Adrenal gland (tissue), 12 donors: Measurements from ENCODE around the gene FDPS. TPM values are rescaled to one million over a fixed set of nuclear protein-coding genes. Genes with fewer than 3 reads are reported as not detected.

ENCODE experiments used
- DNase-seq, 7 donors: peaks; one replicate each; pipeline ENCODE4 v3.0.0-alpha.2; 2019 to 2020
- H3K27ac ChIP-seq, 5 donors: fragments of 200-600 bp; sonication (generic) in 4 of 5; 1 replicate in 3 of 5; 2 replicates in 2 of 5; pipeline versions ENCODE4 v1.5.1 to v1.8.0; 2016 to 2020; ENCODE audit warnings: mild to moderate bottlenecking in 1 of 5
- H3K27me3 ChIP-seq: fragments of 200-600 bp; 2 replicates; pipeline ENCODE4 v1.8.0; 2021
- H3K36me3 ChIP-seq, 2 donors: fragments of 200-600 bp; replicated peaks in 1 of 2; 1 replicate in 1 of 2; 2 replicates in 1 of 2; pipeline versions ENCODE4 v1.5.1 to v1.8.0; 2018 to 2022
- H3K4me1 ChIP-seq, 2 donors: fragments of 200-600 bp; replicated peaks in 1 of 2; 1 replicate in 1 of 2; 2 replicates in 1 of 2; pipeline versions ENCODE4 v1.5.1 to v1.8.0; 2018 to 2021
- H3K4me3 ChIP-seq, 4 donors: fragments of 200-600 bp; sonication (generic) in 3 of 4; one replicate each; pipeline ENCODE4 v1.5.1; 2016 to 2018
- H3K9me3 ChIP-seq, 3 donors: fragments of 200-600 bp; sonication (generic) in 1 of 3; replicated peaks in 1 of 3; 1 replicate in 2 of 3; 2 replicates in 1 of 3; pipeline versions ENCODE4 v1.5.1 to v1.8.0; 2016 to 2021
- POLR2A ChIP-seq, 2 donors: fragments of 450-650 bp; IDR thresholded peaks; one replicate each; pipeline ENCODE4 v1.6.1; 2017; ENCODE audit warnings: antibody characterized with exemption in 2 of 2, mild to moderate bottlenecking in 2 of 2, moderate library complexity in 1 of 2
- WGBS, 4 donors: extraction: QIAGEN DNeasy Blood & Tissue Kit in 2 of 4; methylation state at CpG; one replicate each; pipeline versions ENCODE4 v1.1.5 to v1.1.7; 2013 to 2017; 5-methylcytosine and 5-hydroxymethylcytosine counted together
- intact Hi-C, 2 donors: fragments of 100-400 bp; cut with DNase I; formaldehyde crosslinking; loops; one replicate each; pipeline versions ENCODE4 v1.14.1 to v1.15.0; 2022 to 2023
- polyA plus RNA-seq, 3 donors: library from polyadenylated mRNA; stranded (reverse); fragments of 200-250 nt in 2 of 3; fragments of 350-450 nt in 1 of 3; fragmentation: Illumina TruSeq in 1 of 3; extraction: RNeasy Lipid Tissue Mini Kit (QIAGEN cat#74804) in 1 of 3; gene quantifications; one replicate each; pipeline ENCODE4 v1.2.3, GENCODE V29; 2013 to 2014
- total RNA-seq, 9 donors: library from RNA; depleted of rRNA in 4 of 9; stranded (reverse); fragments of >200 nt in 4 of 9; fragments of 120-200 nt in 1 of 9; fragmentation: NEBNext Ultra II Directional in 1 of 9; extraction: Animal tissue kit (Norgen Biotek cat#: 25700) in 1 of 9; gene quantifications; one replicate each; pipeline versions ENCODE4 v1.1.0 to v1.2.4, GENCODE V29; 2013 to 2023
- TF ChIP-seq, protein P1 (sequence below), 6 experiments: fragments of 450-650 bp in 4 of 6; fragments of 200-600 bp in 2 of 6; sonication (generic) in 1 of 6; IDR thresholded peaks; 1 replicate in 5 of 6; 2 replicates in 1 of 6; pipeline versions ENCODE4 v1.5.1 to v1.8.0; 2016 to 2021; ENCODE audit warnings: antibody characterized with exemption in 6 of 6, mild to moderate bottlenecking in 2 of 6, moderate library complexity in 1 of 6
- donor health status: healthy with polysubstance abuse.
- donor health status: Bipolar disorder and iron deficiency.
- donor health status: DM: yes; HTN: yes; CAD: no.
- donor health status: DM: no; HTN: no; CAD: no.
- donor health status: DM: no; HTN: no; CAD: no.
- donor health status: DM: yes; HTN: yes; CAD: no.

The FDPS gene
- total and polyA plus RNA-seq, 12 donors, result 107 to 2,334 (median 206) TPM

DNA sequence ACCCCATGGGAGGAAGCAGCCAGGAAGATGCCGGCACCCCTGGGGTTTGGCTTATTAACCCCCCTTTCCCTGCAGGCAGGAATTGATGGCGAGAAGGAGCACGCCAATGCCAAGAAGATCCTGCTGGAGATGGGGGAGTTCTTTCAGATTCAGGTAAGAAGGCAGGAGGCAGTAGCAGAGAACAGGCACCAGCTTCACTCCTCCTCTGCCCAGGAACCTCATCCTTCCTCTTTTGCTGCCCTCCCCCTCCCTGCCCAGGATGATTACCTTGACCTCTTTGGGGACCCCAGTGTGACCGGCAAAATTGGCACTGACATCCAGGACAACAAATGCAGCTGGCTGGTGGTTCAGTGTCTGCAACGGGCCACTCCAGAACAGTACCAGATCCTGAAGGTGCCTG, 10.9 kb downstream of the FDPS start:
- no peaks in the 10 kb centered on the region for H3K27me3 ChIP-seq
- no peak overlapping the region for H3K4me3 ChIP-seq
- H3K9me3 ChIP-seq, result no peaks in the 10 kb centered on the region
- DNase-seq, result peak in 2 of 7 donors; percentile 26 to 43
- H3K27ac ChIP-seq, result peak overlapping the region in 2 of 5 donors; percentile 96 to 97
- TF ChIP-seq, protein P1, sequence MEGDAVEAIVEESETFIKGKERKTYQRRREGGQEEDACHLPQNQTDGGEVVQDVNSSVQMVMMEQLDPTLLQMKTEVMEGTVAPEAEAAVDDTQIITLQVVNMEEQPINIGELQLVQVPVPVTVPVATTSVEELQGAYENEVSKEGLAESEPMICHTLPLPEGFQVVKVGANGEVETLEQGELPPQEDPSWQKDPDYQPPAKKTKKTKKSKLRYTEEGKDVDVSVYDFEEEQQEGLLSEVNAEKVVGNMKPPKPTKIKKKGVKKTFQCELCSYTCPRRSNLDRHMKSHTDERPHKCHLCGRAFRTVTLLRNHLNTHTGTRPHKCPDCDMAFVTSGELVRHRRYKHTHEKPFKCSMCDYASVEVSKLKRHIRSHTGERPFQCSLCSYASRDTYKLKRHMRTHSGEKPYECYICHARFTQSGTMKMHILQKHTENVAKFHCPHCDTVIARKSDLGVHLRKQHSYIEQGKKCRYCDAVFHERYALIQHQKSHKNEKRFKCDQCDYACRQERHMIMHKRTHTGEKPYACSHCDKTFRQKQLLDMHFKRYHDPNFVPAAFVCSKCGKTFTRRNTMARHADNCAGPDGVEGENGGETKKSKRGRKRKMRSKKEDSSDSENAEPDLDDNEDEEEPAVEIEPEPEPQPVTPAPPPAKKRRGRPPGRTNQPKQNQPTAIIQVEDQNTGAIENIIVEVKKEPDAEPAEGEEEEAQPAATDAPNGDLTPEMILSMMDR (IDR thresholded peaks at IDR 0.05), result no peak
- TF ChIP-seq POLR2A (IDR thresholded peaks at IDR 0.05), result peak in 1 of 2 donors; percentile 4
- H3K4me1 ChIP-seq, result peaks cover 21 to 32% of the 10 kb centered on the region in 2 donors
- intact Hi-C loops, result no loop called here
- WGBS, 4 donors, result 59 to 82% (median 72%) methylated on average over 5 of the region's 5 CpGs
- H3K36me3 ChIP-seq, result peaks cover 0 to 15% of the 10 kb centered on the region in 2 donors

DNA sequence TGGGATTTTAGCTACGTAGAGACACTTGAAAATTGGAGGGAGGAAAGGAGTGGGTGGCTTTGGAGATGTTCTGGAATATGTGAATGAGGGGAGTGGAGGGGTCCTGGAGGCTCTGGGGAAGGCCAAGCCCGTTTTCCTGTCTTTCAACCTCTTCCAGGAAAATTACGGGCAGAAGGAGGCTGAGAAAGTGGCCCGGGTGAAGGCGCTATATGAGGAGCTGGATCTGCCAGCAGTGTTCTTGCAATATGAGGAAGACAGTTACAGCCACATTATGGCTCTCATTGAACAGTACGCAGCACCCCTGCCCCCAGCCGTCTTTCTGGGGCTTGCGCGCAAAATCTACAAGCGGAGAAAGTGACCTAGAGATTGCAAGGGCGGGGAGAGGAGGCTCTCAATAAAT, 11.6 kb downstream of the FDPS start:
- Histone ChIP-seq H3K4me1 (peaks cover 23 to 34% of the 10 kb centered on the region in 2 donors), H3K4me3 (peak overlapping the region in 1 of 4 donors; percentile 78), H3K27ac (peak overlapping the region; percentile 35 to 97 (median 48)), H3K27me3 (no peaks in the 10 kb centered on the region), H3K36me3 (peaks cover 0 to 8% of the 10 kb centered on the region in 2 donors), H3K9me3 (no peaks in the 10 kb centered on the region)
- TF ChIP-seq, protein P1 (IDR thresholded peaks at IDR 0.05), result no peak
- no peak for TF ChIP-seq POLR2A (IDR thresholded peaks at IDR 0.05)
- intact Hi-C loops, result loop anchor here (5.0 kb wide), 2 partner anchors 43 to 68 kb away; partner anchors contain the start of gene HCN3 (in 1 of the 2)
- 14 to 23% (median 20%) methylated on average over 10 to 11 of the region's 11 CpGs for WGBS, 4 donors
- DNase-seq, result no peak

DNA sequence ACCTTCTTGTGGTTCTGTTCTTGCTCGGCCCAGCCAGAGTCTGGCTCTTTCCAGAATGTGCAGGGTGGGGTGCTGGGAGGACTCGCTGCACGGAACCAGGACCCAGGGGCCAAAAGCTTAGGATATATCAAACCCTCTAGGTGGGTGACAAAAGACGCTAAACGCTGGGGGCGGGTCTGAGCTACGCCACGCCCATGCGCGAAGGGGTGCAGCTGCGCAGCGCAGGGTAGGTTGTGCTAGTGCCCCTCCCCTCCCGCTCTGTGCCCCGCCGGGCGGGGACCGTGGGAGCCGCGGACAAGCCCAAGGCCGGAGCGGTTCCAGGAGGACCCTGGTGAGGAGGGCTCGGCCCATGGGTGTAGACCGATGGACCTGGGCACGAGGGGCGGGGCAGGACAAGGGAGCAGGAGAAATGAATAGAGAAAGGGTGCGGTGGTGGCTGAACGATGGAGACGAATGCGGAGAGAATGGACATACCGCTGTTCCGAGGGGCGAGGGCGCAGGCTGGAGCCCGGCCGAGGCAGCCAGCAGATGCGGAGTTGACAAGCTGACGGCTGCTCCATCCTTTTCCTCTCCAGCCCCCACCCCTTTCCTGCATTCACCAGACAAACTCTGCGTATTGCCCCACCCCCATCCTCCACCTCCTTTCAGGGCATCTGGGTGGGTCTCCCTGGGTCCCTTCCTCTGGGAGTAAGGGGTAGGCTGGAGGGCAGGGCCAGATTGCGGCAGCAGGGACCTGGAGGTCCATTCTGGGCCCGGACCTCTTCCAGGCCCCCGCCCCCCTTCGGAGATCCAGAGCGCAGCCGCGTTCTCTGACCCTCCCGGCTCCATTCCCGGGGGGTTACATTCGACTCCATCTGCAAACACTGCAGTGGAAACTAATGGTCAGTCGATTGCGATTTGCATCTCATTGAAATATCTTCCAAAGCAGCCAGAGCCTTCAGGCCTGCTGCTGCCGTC, 12.3 kb downstream of the FDPS start, which contains the start of gene RUSC1:
TSS of gene RUSC1 (plus strand) at position 234 of the 957 bp plus-strand sequence. CDS start 880 bp downstream, outside the sequence.
- H3K27me3 ChIP-seq, result no peaks in the 10 kb centered on the region
- no peaks in the 10 kb centered on the region for H3K9me3 ChIP-seq
- H3K36me3 ChIP-seq, result peaks cover 0 to 6% of the 10 kb centered on the region in 2 donors
- TF ChIP-seq, protein P1 (IDR thresholded peaks at IDR 0.05), result no peak
- peak in 1 of 2 donors; percentile 38 for TF ChIP-seq POLR2A (IDR thresholded peaks at IDR 0.05)
- WGBS, 4 donors, result 13 to 17% (median 15%) methylated on average over 32 to 51 of the region's 51 CpGs
- H3K27ac ChIP-seq, result peak within 1 kb of the TSS; percentile 41 to 97 (median 94)
- DNase-seq, result peak; percentile 79 to 93 (median 86)
- intact Hi-C loops, result loop anchor here (5.0 kb wide), 2 partner anchors 44 to 69 kb away; partner anchors contain the start of gene HCN3 (in 1 of the 2)
- H3K4me1 ChIP-seq, result peaks cover 26 to 41% of the 10 kb centered on the region in 2 donors
- peak within 1 kb of the TSS in 2 of 4 donors; percentile 30 to 78 for H3K4me3 ChIP-seq
